ENCODE measurements around the gene CALCOCO1.

CALCOCO1 gene

DNA sequence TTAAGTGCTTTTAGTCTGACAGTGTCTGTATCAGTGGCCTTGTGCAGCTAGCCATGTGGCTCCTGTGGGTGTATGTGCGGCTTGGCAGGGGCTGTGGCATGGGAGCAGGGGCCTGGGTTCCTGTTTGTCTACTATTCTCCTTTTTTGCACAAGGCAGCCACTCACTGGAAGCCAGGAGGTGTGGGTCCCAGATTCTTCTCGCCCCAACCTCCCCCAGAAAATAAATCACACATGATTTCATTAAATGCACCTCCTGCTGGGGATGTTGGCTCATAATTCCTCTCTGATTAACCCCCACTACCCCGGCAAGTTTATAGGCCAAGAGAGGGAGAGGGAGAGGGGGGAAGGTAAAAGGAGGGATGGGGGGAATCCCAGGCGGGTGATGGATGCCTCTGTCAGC, 17.6 kb downstream of the CALCOCO1 start:
- Histone ChIP-seq H3K4me2 (ENCODE audit: low read length, poor library complexity, severe bottlenecking) (no peak overlapping the region), H3K23ac (ENCODE audit: low read length in 2 of 2) (no peak overlapping the region), H4K91ac (ENCODE audit: low read length) (no peak overlapping the region), H2BK12ac (ENCODE audit: low read length in 2 of 2) (no peak overlapping the region), H2AFZ (ENCODE audit: low read depth, low read length) (no peak overlapping the region), H4K8ac (ENCODE audit: low read length) (no peak overlapping the region), H2BK5ac (ENCODE audit: low read depth, low read length, poor library complexity, severe bottlenecking) (no peak overlapping the region), H2BK15ac (ENCODE audit: low read depth, poor library complexity, severe bottlenecking) (no peak overlapping the region), H3K9ac (ENCODE audit: low read length) (no peak overlapping the region), H3K4me3 (ENCODE audit: insufficient read depth in 1 of 2, low read depth in 1 of 2, low read length in 2 of 2) (no peak overlapping the region), H3K27ac (ENCODE audit: low read length, poor library complexity, severe bottlenecking) (no peak overlapping the region), H3K4me1 (ENCODE audit: control insufficient read depth, insufficient read depth, low read depth, low read length) (peaks cover 1% of the 10 kb centered on the region), H2BK120ac (ENCODE audit: low read depth, low read length) (no peak overlapping the region), H3K9me3 (ENCODE audit: control insufficient read depth, low read length) (no peaks in the 10 kb centered on the region), H3K18ac (ENCODE audit: low read depth in 1 of 2, low read length in 2 of 2) (no peak overlapping the region), H3K36me3 (ENCODE audit: control insufficient read depth in 1 of 2, insufficient read depth in 2 of 2, low read depth in 1 of 2, low read length in 2 of 2) (peaks cover 33 to 36% of the 10 kb centered on the region in 2 experiments), H3K27me3 (ENCODE audit: control insufficient read depth in 1 of 2, insufficient read depth in 1 of 2, low read length in 2 of 2) (peaks cover 20 to 32% of the 10 kb centered on the region in 2 experiments), H3K14ac (ENCODE audit: low read length in 2 of 2) (no peak overlapping the region), H2AK5ac (ENCODE audit: low read length, severe bottlenecking) (no peak overlapping the region), H3K4ac (ENCODE audit: low read depth in 1 of 2, low read length in 2 of 2) (no peak overlapping the region), H3K79me1 (replicated peaks; ENCODE audit: low read length, poor library complexity, severe bottlenecking) (no peaks in the 10 kb centered on the region)
- WGBS, result 83% methylated on average over 1 of the region's 4 CpGs
- DNase-seq, result no peak

DNA sequence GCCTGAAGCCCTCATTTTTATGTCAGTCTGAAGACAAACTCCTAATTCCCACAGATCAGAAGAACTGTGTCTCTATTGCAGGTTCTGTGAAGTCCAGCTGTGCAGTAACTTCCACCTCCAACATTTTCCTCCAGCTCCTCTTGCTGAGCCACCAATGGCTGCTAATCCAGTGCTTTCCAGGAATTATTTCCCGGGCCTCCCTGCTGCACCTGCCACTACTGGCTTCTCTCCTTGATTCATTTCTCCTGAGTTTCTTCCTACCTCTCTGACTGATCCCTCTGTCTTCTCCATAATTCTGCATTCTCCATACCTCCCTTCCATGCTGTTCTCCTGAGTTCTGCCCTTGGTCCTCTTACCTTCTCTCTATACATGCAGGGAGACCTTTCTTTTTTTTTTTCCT, 21.2 kb downstream of the CALCOCO1 start:
- Histone ChIP-seq H3K4me1 (ENCODE audit: control insufficient read depth, insufficient read depth, low read depth, low read length) (no peaks in the 10 kb centered on the region), H4K91ac (ENCODE audit: low read length) (no peak overlapping the region), H2AK5ac (ENCODE audit: low read length, severe bottlenecking) (no peak overlapping the region), H3K14ac (ENCODE audit: low read length in 2 of 2) (no peak overlapping the region), H2AFZ (ENCODE audit: low read depth, low read length) (no peak overlapping the region), H3K23ac (ENCODE audit: low read length in 2 of 2) (no peak overlapping the region), H3K27ac (ENCODE audit: low read length, poor library complexity, severe bottlenecking) (no peak overlapping the region), H3K9ac (ENCODE audit: low read length) (no peak overlapping the region), H4K8ac (ENCODE audit: low read length) (no peak overlapping the region), H3K36me3 (ENCODE audit: control insufficient read depth in 1 of 2, insufficient read depth in 2 of 2, low read depth in 1 of 2, low read length in 2 of 2) (no peaks in the 10 kb centered on the region), H3K27me3 (ENCODE audit: control insufficient read depth in 1 of 2, insufficient read depth in 1 of 2, low read length in 2 of 2) (peaks cover 31 to 65% of the 10 kb centered on the region in 2 experiments), H2BK12ac (ENCODE audit: low read length in 2 of 2) (no peak overlapping the region), H3K9me3 (ENCODE audit: control insufficient read depth, low read length) (no peaks in the 10 kb centered on the region), H2BK15ac (ENCODE audit: low read depth, poor library complexity, severe bottlenecking) (no peak overlapping the region), H3K4ac (ENCODE audit: low read depth in 1 of 2, low read length in 2 of 2) (no peak overlapping the region), H3K79me1 (replicated peaks; ENCODE audit: low read length, poor library complexity, severe bottlenecking) (no peaks in the 10 kb centered on the region), H3K18ac (ENCODE audit: low read depth in 1 of 2, low read length in 2 of 2) (no peak overlapping the region), H3K4me3 (ENCODE audit: insufficient read depth in 1 of 2, low read depth in 1 of 2, low read length in 2 of 2) (no peak overlapping the region), H2BK120ac (ENCODE audit: low read depth, low read length) (no peak overlapping the region), H3K4me2 (ENCODE audit: low read length, poor library complexity, severe bottlenecking) (no peak overlapping the region), H2BK5ac (ENCODE audit: low read depth, low read length, poor library complexity, severe bottlenecking) (no peak overlapping the region)
- 82% methylated on average over 1 of the region's 1 CpG for WGBS
- no peak for DNase-seq

- 40% methylated on average over 2 of the region's 4 CpGs for WGBS
Observed at GRCh38 chr12:53703756-53704155, 23.5 kb downstream of the CALCOCO1 start.

DNA sequence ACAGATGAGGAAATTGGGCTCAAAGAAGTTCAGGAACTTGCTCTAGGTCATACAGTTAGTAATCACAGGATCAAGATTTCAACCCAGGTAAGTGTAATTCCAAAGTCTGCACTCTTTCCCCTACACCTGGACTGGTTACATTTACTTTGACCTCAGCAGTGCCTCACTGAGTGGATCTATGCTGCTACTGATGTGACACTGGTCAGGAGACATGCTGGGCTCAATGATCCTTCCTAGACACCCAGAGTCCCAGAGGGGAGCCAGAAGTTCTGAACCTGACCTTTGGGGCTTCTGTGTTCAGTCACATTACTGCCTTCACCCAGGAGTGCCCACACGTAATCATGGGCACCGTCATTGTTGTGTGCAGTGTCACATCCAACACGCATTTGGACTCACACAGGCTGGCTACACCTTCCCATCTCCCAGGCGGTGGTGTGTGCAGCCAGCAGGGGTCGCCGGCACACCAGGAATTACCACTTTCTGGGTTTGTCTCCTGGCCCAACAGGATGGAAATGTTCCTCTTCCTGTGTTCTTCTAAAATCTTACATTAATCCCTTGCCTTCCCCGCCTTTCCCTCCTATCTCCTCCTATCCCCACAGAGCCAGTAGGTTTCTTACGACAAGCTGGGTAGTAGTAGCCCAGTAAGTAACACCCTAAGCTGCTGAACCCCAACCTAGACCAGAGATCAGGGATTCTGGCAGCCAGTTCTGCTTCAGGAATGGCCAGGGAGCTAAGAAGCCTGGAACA, 25.6 kb downstream of the CALCOCO1 start:
- peak overlapping the region; percentile 35 for H3K9ac ChIP-seq (ENCODE audit: low read length)
- H2BK120ac ChIP-seq (ENCODE audit: low read depth, low read length), result no peak overlapping the region
- H3K36me3 ChIP-seq (ENCODE audit: control insufficient read depth in 1 of 2, insufficient read depth in 2 of 2, low read depth in 1 of 2, low read length in 2 of 2), result no peaks in the 10 kb centered on the region
- no peak overlapping the region for H4K8ac ChIP-seq (ENCODE audit: low read length)
- H3K23ac ChIP-seq (ENCODE audit: low read length in 2 of 2), result no peak overlapping the region
- H3K18ac ChIP-seq (ENCODE audit: low read depth in 1 of 2, low read length in 2 of 2), result no peak overlapping the region
- no peaks in the 10 kb centered on the region for H3K79me1 ChIP-seq (replicated peaks; ENCODE audit: low read length, poor library complexity, severe bottlenecking)
- no peak overlapping the region for H2AK5ac ChIP-seq (ENCODE audit: low read length, severe bottlenecking)
- H2BK5ac ChIP-seq (ENCODE audit: low read depth, low read length, poor library complexity, severe bottlenecking), result no peak overlapping the region
- peaks cover 4% of the 10 kb centered on the region for H3K4me1 ChIP-seq (ENCODE audit: control insufficient read depth, insufficient read depth, low read depth, low read length)
- no peak overlapping the region for H3K4ac ChIP-seq (ENCODE audit: low read depth in 1 of 2, low read length in 2 of 2)
- no peak overlapping the region for H2BK15ac ChIP-seq (ENCODE audit: low read depth, poor library complexity, severe bottlenecking)
- peaks cover 59 to 77% of the 10 kb centered on the region in 2 experiments for H3K27me3 ChIP-seq (ENCODE audit: control insufficient read depth in 1 of 2, insufficient read depth in 1 of 2, low read length in 2 of 2)
- peak overlapping the region in 1 of 2 experiments; percentile 67 for H2BK12ac ChIP-seq (ENCODE audit: low read length in 2 of 2)
- H3K14ac ChIP-seq (ENCODE audit: low read length in 2 of 2), result no peak overlapping the region
- peak; percentile 67 for DNase-seq
- no peak overlapping the region for H4K91ac ChIP-seq (ENCODE audit: low read length)
- H2AFZ ChIP-seq (ENCODE audit: low read depth, low read length), result peak overlapping the region; percentile 57
- H3K9me3 ChIP-seq (ENCODE audit: control insufficient read depth, low read length), result no peaks in the 10 kb centered on the region
- H3K4me3 ChIP-seq (ENCODE audit: insufficient read depth in 1 of 2, low read depth in 1 of 2, low read length in 2 of 2), result no peak overlapping the region
- 3% methylated on average over 8 of the region's 8 CpGs for WGBS
- no peak overlapping the region for H3K27ac ChIP-seq (ENCODE audit: low read length, poor library complexity, severe bottlenecking)
- H3K4me2 ChIP-seq (ENCODE audit: low read length, poor library complexity, severe bottlenecking), result no peak overlapping the region

More at GRCh38 chr12:53703756-53704155, 23.5 kb downstream of the CALCOCO1 start:
- no peak overlapping the region for H3K4ac ChIP-seq (ENCODE audit: low read depth in 1 of 2, low read length in 2 of 2)
- no peak overlapping the region for H4K8ac ChIP-seq (ENCODE audit: low read length)
- no peak overlapping the region for H3K9ac ChIP-seq (ENCODE audit: low read length)
- no peak overlapping the region for H2BK12ac ChIP-seq (ENCODE audit: low read length in 2 of 2)
- no peak for DNase-seq
- H2BK15ac ChIP-seq (ENCODE audit: low read depth, poor library complexity, severe bottlenecking), result no peak overlapping the region
- H3K18ac ChIP-seq (ENCODE audit: low read depth in 1 of 2, low read length in 2 of 2), result no peak overlapping the region
- no peaks in the 10 kb centered on the region for H3K79me1 ChIP-seq (replicated peaks; ENCODE audit: low read length, poor library complexity, severe bottlenecking)
- no peaks in the 10 kb centered on the region for H3K36me3 ChIP-seq (ENCODE audit: control insufficient read depth in 1 of 2, insufficient read depth in 2 of 2, low read depth in 1 of 2, low read length in 2 of 2)
- no peaks in the 10 kb centered on the region for H3K4me1 ChIP-seq (ENCODE audit: control insufficient read depth, insufficient read depth, low read depth, low read length)
- H3K4me2 ChIP-seq (ENCODE audit: low read length, poor library complexity, severe bottlenecking), result no peak overlapping the region
- no peak overlapping the region for H2AK5ac ChIP-seq (ENCODE audit: low read length, severe bottlenecking)
- H2BK120ac ChIP-seq (ENCODE audit: low read depth, low read length), result no peak overlapping the region
- H4K91ac ChIP-seq (ENCODE audit: low read length), result no peak overlapping the region
- H2BK5ac ChIP-seq (ENCODE audit: low read depth, low read length, poor library complexity, severe bottlenecking), result no peak overlapping the region
- no peak overlapping the region for H3K4me3 ChIP-seq (ENCODE audit: insufficient read depth in 1 of 2, low read depth in 1 of 2, low read length in 2 of 2)
- H3K14ac ChIP-seq (ENCODE audit: low read length in 2 of 2), result no peak overlapping the region
- no peak overlapping the region for H3K23ac ChIP-seq (ENCODE audit: low read length in 2 of 2)
- no peaks in the 10 kb centered on the region for H3K9me3 ChIP-seq (ENCODE audit: control insufficient read depth, low read length)
- no peak overlapping the region for H3K27ac ChIP-seq (ENCODE audit: low read length, poor library complexity, severe bottlenecking)
- H3K27me3 ChIP-seq (ENCODE audit: control insufficient read depth in 1 of 2, insufficient read depth in 1 of 2, low read length in 2 of 2), result peaks cover 50 to 71% of the 10 kb centered on the region in 2 experiments
- no peak overlapping the region for H2AFZ ChIP-seq (ENCODE audit: low read depth, low read length)

All from mesenchymal stem cell (in vitro differentiated cells and primary cell).